Stimulated activated naive CD4-positive, alpha-beta T cell (primary cell): ENCODE results near the gene FIP1L1.

ENCODE experiments used
- DNase-seq, 6 experiments: peaks; one replicate each; lab custom pipeline; 2025; lab: John Stamatoyannopoulos, UW

The FIP1L1 gene

DNA sequence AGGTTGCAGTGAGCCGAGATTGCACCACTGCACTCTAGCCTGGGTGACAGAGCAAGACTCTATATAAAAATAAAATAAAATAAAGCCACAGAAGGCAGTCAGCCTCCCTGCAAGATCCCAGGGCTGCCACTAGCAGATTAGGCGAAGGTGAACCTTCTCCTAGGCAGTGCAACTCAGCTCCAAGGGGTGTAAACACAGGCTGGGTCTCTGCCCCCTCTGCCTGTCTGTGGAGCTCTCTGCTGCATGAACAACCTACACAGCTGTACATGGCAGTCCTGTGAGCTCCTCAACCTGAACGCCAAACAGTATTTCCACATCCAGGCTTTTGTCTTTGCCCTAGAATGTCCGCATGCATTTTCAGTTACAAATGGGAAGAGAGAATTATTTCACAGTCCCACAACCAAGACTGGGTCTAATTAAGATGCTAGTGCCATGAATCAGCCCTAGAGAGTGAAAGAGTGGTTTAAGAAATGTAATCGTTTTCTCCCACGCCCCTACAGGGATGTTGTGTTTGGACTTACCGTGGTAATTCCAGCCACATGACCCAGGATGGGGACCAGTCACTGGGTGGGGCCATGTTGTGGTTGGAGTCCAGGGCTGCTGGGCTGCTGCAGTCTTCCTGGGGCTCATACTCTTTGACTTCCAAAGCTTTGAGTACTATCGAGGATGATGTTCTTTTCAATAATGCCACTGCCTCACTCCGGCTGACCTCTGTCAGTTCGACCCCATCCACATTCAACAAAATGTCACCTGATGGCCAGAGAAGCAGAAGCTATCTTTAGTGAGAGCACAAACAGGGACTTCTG is 99.0 kb downstream of the FIP1L1 start:
- DNase-seq = no peak

DNA sequence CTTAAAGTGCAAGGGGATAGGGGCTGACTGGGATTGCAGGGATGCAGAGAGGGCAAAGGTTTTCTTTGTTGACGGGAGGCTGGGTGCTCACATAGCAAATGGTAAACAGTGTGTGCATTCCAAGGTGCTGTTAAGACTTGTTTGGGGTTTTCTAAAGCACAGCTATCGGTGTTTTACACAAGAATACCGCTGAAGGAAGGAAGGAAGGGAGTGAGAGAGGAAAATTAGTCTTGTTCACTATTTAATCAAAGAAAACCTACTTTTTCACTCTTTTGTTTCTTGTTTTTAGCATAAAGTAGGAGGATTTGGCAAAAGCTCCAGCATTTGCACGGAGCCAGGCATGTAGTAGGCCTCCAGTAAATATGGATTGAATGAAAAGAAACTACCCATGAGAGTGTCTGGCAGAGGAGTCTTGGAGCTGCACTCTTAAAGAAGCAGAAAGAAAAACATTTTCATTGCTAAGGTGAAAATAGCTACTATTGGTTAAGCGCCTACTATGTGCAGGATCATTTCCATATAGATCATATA is 99.7 kb downstream of the FIP1L1 start:
- DNase-seq = no peak

DNA sequence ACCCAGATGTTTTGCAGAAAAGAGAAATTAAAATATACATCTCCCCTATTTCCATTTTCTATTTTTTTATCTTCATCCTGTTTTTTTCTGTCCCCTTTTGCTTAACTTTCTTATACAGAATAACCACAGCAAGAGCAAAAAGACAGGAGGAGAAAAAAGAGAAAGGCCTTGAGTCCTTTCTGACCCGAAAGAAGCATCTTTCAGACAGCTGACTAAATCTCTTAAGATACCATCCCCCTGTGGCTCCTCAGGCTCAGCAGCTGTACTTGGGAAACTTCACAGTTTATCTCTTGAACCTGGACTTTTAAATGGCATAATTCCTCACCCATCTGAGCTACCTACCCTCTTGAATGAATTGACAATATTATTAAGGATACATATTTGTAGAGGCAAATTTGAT is 100.2 kb downstream of the FIP1L1 start:
- DNase-seq = no peak

DNA sequence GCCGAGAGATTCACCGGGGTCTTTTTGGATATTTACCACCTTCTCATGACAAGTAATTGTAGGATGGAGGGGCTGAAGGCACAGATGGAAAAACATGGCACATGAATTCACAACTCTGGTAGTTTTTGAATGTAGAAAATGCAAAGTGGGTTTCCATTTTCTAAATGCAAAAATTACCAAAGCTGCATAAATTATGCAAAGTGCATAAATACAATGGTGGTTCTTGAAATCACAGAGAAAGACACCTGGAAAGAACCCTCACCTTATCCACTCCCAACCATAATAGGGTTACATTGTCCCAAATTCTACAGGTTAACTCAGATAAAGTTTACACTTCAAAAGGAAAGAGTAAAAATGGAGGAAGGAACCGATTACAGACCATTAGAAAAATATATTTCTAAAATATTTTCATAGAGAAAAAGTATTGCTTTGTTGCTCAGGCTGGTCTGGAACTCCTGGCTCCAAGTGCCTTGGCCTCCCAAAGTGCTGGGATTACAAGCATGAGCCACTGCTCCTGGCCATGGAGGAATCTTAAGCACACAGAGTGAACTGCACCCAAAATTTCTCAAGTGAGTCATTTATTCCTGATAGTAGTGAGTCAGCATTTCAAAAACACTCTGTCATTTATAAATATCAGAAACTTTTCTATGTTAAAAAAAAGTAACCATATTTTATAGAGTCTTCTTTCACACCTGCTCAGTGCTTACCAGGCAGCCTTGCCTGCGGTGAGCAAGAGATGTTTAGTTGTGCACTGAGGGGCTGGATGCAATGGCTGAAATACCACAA is 101.4 kb downstream of the FIP1L1 start:
- no peak for DNase-seq

DNA sequence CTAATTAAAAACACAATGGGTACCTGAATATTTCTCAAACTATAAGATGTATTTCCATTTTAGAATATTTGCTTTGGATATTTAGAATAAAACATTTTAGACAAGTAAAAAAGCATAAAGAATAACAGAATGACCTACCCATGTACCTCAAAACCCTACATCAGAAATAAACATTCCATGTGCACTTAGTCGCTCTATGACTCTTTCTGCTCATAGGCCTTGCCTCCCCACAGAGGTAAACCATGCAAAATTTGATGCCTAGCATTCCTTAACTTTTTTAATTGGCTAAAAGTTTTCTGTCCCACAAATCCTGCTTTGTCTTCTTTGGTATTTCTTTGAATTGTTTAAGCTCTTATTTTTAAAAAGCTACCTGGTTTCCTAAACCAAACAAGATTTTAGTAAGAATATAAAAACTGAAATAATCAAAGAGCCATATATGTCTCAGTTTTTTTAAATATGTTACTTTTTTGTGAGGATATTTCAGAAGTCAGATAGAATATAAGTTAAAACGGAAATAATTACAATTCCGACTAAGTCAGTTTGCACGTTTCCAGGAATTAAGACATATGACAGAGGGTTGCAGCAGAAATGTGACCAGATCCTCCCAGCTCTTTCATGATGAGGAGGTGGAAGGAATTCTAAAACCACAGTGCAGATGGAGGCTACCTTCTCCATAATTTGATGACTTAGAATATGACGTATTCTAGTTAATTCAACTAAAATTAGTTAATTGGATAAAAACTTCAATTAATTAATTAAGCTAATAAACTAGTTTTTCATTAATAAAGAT is 102.5 kb downstream of the FIP1L1 start:
- no peak for DNase-seq

DNA sequence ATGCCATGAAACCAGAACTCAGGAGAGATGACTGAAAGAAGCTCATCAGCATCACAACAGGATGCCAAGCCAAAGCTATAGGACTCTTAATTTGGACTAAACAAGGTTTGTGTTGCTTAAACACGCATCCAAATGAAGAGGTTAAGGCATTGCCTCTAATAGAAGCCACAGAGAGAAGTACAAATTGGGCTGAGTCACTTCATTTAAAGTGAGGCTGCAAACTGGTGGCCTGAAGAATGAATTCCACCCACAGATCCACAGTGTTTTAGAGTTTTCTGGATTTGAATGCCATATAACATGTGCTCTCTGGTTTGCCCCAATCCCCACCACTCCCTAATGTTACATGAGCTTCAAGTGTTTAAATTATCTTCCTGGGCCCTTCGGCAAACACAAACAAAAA is 103.5 kb downstream of the FIP1L1 start:
- no peak for DNase-seq

DNA sequence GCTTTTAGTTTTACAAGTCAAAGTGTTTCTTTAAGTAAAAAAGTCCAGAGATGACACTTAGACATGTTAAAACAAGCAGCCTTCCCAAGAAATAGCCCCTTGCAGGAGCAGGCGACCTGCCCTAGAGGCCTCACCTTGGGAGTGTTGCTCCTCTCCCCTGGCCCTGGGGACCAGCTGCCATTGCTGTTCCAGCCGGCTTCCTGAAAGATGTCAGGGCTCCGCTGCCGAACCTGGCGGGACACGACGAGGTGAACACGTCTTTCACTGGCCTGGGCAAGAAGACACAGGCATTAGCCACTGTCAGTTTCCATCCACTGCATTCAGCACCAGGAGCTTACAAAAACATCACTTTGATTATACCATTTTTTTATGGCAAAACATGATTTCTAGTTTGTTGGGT is 104.1 kb downstream of the FIP1L1 start:
- DNase-seq = no peak

DNA sequence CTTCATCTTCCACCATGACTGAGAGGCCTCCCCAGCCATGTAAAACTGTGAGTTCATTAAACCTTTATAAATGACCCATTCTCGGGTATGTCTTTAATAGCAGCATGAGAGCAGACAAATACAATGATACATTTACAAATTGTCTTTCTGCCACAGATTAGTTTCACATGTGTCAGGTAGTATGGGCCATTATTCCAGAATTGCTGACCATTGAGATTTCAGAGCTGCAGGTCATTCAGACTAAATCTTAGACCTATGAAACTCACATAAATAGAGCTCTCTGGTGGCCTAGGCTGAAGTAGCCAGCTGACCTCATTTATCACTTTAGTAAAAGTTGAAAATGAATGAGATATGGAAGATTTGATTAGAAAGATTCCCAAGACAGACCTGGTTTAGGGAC is 105.8 kb downstream of the FIP1L1 start:
- DNase-seq = no peak

DNA sequence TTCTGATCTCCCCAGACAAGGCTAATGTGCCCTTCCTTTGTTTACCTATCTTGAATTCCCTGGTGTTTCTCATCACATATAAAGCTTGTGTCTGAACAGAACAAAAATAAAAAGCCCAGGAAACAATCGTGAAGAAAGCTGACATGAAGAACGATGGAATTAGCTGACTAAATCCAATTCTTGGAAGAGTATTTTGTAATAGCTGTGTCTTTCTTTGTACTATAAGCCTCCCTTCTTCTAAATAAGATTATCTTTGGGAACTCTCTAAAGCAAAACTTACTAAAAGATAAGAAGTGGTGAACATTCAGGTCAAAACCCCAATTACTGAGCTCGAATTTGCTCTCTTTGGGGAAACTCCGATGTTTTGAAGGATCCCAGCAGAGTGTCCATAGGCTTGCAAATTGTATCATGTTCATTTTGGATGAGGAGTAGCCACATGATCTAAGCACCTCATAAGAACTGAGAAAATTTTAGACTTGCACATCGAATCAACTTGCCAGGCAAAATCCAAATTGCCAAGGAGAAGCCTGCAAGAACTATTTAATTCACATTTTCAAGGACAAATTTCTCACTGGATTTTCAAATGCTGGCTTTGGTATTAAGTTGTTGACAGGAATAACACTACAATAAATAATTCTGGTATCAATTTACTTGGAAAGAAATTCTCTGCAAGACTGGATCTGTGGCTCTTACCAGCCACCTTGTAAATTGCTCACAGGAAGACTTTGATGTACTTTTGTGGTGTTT is 107.6 kb downstream of the FIP1L1 start:
- DNase-seq = no peak

DNA sequence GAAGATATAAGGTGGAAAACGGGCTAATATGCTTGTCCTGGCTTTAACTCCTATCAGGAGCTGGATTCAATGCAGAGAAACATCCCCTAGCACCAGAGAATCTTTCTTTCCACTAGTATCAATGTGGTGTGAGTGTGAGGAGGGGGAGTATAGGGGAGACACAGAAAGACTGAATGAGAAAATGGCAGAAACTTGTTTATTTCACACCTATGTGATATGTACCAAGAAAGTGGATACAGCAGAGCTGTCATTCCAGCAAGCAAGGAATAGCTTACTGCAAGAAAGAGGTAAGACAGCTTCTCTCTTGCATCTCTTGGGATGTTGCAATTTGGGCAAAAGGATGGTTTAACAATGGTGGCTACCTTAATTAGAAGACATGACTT is 108.2 kb downstream of the FIP1L1 start:
- DNase-seq = no peak

DNA sequence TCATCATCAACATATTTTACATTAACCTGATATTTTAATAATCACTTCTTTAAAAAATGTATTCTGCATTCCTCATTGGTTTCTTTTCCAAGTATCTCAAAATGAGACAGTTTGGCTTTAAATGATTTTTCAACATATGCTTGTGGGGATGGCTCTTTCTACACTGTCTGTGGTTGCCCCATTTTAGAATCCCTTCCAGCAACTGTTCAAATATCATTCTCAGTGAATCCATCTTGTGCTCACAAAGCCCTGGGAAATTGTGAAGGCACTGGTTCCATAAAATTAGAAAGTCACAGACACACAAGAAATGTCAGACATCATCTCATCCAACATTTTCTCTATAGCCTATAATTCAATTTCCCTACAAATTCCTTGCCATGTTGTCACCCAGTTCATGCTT is 110.3 kb downstream of the FIP1L1 start:
- no peak for DNase-seq

DNA sequence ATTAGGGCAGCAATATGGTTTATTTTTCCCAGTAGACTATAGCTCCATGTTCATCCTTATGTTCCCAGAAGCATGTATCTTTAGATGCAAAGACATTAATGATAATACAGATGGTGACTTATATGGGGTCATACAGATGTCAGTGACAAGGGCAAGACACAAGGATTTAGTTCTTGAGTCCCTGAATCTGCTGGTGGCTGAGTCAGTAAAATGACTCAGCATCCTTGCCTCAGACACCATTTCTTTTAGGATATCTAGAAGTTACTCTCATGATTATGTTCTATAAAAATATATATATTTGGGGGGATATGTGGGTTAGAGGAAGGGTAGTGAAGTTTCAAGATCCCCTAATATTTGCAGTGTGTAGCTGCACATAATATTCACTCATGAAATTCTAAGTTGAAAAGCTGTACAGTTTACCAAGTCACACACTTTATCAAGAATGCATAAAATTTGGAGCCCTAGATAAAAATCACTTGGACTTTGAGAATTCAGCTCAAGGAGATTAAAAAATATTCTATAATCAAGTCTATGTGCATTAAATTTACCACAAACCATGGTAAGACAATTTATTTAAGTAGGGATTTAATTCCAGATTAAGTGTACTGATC is 111.9 kb downstream of the FIP1L1 start:
- no peak for DNase-seq

DNA sequence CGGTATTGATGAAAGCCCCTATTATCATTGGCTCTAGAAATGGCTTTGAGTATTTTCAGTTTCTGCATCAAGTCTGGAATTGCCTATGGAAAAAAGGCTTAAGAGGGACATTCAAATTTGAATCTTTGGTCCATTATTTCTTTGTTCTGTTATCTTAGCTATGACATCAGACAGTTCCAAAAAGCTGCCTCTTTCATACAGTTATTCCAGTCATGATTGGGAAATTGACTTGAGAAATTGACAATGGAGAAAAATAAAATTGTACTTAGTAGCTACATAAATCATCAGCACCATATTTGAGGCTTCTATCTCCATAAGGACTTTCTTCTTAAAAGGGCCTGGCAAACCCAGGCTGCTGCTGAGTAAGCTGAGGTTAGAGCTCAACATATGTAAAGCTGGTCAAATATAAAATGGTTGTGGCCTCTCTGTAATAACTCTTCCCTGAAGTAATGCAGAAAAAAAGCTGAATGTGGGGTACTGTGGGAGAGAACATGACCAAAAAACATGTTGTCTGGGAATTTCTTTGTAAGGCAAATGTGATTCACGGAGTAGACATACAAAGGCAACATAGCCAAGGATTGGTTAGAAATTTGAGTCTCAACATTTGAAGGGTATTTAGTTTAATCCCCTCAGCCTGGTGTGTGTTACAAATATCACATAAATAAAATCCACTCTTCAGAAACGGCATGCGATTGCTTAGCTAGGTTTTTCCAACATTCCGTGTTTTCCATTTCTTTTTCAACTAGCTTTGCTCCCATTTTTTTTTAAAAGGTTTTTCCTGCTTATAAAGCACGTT is 112.9 kb downstream of the FIP1L1 start:
- no peak for DNase-seq

DNA sequence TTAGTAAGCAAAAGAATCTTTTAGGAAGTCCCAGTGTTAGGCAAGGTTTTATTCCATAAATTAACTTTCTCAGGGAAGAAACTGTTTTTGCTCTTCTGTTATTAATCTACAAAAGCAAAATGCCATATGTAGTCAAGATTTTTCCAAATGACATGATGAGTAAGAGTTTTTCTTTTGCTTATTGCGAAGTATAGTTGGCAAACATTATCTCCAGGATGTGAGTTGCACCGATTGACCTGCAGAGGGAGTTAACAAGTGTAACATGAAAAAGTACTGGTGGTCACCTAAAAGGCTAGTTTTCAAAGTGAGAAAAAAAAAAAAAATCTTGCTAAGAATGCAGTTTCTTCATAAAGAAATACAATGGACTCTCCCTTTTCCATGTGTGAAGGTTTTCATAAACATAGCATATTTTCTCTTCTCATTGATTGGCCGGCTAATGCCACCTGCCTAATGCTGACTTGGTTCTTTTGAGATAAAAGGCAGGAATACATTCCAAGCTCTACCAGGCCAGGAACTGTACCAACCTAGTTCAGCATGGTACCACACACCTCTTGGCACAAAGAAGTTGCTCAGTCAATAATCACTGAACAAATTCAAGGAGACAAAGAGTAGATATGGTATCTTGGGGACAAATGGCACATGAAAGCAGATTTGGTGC is 113.7 kb downstream of the FIP1L1 start:
- no peak for DNase-seq

DNA sequence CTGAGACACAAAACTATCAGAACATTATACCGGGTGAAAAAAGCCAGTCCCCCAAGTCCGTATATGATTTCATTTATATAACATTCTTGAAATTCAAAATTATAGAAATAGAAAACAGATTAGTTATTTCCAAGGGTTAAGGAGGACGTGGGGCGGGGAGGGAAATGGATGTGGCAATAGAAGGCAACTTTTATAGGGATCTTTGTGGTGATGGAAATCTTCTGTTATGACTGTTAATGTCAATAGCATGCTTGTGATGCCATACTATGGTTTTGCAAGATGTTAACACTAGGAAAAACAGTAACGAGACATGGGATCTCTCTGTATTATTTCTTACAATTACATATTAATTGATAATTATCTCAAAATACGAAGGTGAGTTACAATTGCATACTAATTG is 117.4 kb downstream of the FIP1L1 start:
- no peak for DNase-seq

DNA sequence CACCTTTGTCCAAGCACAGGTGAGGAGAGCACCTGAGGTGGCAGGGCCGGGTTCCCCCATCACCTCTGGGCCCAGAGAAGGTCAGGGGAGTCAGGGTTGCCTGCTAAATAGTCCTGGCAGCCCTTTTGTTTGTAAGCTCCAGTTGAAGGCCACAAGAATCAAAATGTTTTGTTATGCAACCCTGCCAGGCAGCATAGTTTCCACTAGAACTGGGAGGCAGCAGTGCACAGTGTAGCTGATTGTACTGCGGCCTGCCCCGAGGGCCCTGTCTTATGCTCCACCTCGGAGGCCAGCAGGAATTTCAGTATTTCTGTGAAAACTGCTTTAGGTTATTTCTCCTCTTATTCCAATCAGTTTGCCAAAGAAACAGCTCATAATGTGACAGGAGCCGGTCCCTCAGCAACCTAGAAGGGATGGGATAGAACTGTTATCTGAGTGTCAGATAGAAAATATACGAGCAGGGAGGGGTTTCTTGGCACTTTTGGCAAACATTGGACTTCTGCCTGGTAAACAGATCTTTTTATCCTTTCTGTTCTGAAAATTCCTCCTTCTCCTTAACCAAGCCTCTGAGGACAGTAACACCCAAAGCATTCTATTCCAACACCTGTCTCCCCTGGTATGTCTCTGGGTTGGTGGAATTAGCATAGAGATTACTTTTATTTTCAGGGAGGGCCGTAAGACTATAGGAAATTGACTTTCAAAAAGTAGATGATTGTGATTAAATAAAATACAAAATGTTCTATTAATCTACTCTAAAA is 120.2 kb downstream of the FIP1L1 start:
- no peak for DNase-seq

DNA sequence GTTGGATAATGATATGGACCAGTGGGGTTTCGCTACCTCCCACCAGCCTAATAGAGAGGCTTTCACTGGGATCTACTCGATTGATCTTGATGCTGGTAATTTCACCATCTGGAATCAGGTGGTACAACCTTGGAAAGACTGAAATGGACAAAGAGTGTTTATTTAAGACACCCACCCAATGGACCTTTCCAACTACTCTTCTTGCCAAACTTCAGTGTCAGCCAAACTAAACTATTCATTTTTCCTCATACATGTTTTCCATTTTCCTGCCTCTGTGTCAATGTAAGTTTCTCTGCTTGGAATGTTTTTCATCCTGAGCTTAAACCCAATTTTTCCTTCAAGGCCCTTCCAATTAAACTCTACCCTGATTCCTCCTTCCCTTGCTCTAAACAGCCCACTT is 121.3 kb downstream of the FIP1L1 start:
- DNase-seq = no peak

DNA sequence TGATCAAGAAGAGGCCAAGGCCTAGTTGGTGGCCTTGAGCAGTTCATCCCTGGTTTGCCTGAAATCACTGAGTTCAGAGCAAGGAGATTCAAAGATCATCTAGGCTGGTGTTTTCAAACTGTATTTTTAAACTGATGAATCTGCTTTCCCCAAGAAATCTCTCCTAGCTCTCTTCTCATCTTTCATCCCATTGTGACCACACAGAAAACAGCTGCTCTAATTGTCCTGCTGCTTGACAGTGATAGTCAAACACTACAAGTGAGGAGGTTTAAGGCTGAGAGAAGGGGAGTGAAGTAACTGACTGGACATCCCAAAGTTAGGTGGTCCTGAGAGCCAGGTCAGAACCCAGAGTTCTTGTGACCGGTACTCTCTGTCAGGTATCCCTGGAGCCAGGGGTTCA is 122.3 kb downstream of the FIP1L1 start:
- DNase-seq = no peak

DNA sequence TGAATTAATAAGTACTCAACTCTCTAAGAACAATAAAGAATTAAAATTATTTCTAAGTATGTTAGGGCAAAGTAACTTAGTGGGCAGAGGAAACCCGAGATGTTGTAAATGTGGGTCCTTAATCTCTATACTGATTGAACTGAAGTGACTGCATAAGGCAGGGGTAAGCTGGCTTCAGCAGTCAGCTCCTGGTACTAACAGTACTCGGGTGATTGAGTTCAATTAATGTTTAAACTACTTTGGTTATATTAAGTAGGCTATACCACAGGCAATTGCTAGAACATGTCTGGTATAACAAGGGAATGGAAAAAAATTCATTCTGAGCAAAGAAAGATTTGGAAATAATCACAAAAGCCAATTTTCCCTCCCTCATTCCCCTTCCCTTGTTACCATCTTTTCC is 123.1 kb downstream of the FIP1L1 start:
- DNase-seq = no peak
